ENCODE results near the gene ZYG11A.

- TF ChIP-seq GATA2 (IDR thresholded peaks at IDR 0.05; ENCODE audit: low read depth, low read length) = no peak
- no peak for TF ChIP-seq GATA3 (IDR thresholded peaks at IDR 0.05; ENCODE audit: low read depth, low read length)
Observed at GRCh38 chr1:52877554-52877953, 35.0 kb downstream of the ZYG11A start.

All from SH-SY5Y (cell line).